CD4-positive, alpha-beta memory T cell (primary cell): ENCODE results near the gene SERTAD4. TPM values are rescaled to one million over a fixed set of nuclear protein-coding genes. Genes with fewer than 3 reads are reported as not detected.
"Not testable (repeated sequence)": the region's sequence is repeated elsewhere in the genome, so short reads cannot be mapped to it uniquely, and the experiment has no call there.

Source experiments
- CTCF ChIA-PET: fragments of 350-600 bp; sonication (Branson Sonifier 250); formaldehyde crosslinking; loops from one replicate; lab custom pipeline; 2021; ENCODE audit warnings: inconsistent platforms; ENCODE audit not compliant: partially characterized antibody; lab: Charles Lee
- POLR2A ChIA-PET: fragments of 350-600 bp; sonication (Branson Sonifier 250); formaldehyde crosslinking; loops from one replicate; lab custom pipeline; 2021; ENCODE audit not compliant: partially characterized antibody; lab: Charles Lee
- DNase-seq, 5 donors: peaks; one replicate each; pipeline versions ENCODE4 v3.0.0 to v3.0.0-alpha.2; 2020 to 2022; ENCODE audit warnings: mixed read lengths in 1 of 5
- H3K27ac ChIP-seq: one replicate; pipeline ENCODE4 v1.7.0; 2013; ENCODE audit warnings: low read depth, low read length
- H3K27me3 ChIP-seq: 2 replicates; pipeline ENCODE4 v1.7.0; 2013; ENCODE audit warnings: mild to moderate bottlenecking, low read length, moderate library complexity; ENCODE audit not compliant: insufficient read depth
- H3K36me3 ChIP-seq: 2 replicates; pipeline ENCODE4 v1.7.0; 2013; ENCODE audit warnings: mild to moderate bottlenecking, low read length, moderate library complexity; ENCODE audit not compliant: insufficient read depth
- H3K4me1 ChIP-seq: 2 replicates; pipeline ENCODE4 v1.7.0; 2013; ENCODE audit warnings: mild to moderate bottlenecking, low read length, moderate library complexity; ENCODE audit not compliant: insufficient read depth
- H3K4me3 ChIP-seq, 2 donors: one replicate each; pipeline ENCODE4 v1.7.0; 2013; ENCODE audit warnings: low read length in 2 of 2, mild to moderate bottlenecking in 1 of 2
- H3K9me3 ChIP-seq, 2 donors: one replicate each; pipeline ENCODE4 v1.7.0; 2013; ENCODE audit warnings: low read length in 2 of 2, control low read depth in 1 of 2; ENCODE audit not compliant: control insufficient read depth in 1 of 2
- H3K27ac Mint-ChIP-seq, 7 donors: one replicate each; pipeline ENCODE4 v1.8.0; 2020 to 2021; ENCODE audit warnings: mixed read lengths in 7 of 7, mild to moderate bottlenecking in 6 of 7, inconsistent platforms in 3 of 7, moderate library complexity in 3 of 7
- H3K27me3 Mint-ChIP-seq, 2 donors: one replicate each; pipeline ENCODE4 v1.8.0; 2020 to 2021; ENCODE audit warnings: mixed read lengths in 2 of 2
- H3K36me3 Mint-ChIP-seq, 2 donors: one replicate each; pipeline ENCODE4 v1.8.0; 2020 to 2021; ENCODE audit warnings: mixed read lengths in 2 of 2, inconsistent platforms in 1 of 2, mild to moderate bottlenecking in 1 of 2
- H3K4me1 Mint-ChIP-seq, 4 donors: one replicate each; pipeline ENCODE4 v1.8.0; 2020 to 2021; ENCODE audit warnings: mixed read lengths in 4 of 4, mild to moderate bottlenecking in 1 of 4
- H3K4me3 Mint-ChIP-seq, 8 donors: one replicate each; pipeline ENCODE4 v1.8.0; 2020 to 2021; ENCODE audit warnings: mixed read lengths in 8 of 8, mild to moderate bottlenecking in 7 of 8, moderate library complexity in 6 of 8, inconsistent platforms in 3 of 8
- H3K9me3 Mint-ChIP-seq, 8 donors: one replicate each; pipeline ENCODE4 v1.8.0; 2020 to 2021; ENCODE audit warnings: mixed read lengths in 8 of 8, mild to moderate bottlenecking in 5 of 8, inconsistent platforms in 3 of 8, moderate library complexity in 1 of 8
- intact Hi-C: fragments of 100-400 bp; cut with micrococcal nuclease; formaldehyde crosslinking; loops from one replicate; pipeline ENCODE4 v1.15.1; 2023
- polyA plus RNA-seq, 2 donors: library from polyadenylated mRNA; unstranded; fragments of 300-500 nt; fragmentation: Illumina TruSeq; gene quantifications; one replicate each; pipeline ENCODE4 v1.2.3, GENCODE V29; 2021
- total RNA-seq, 2 experiments: library from RNA; stranded (reverse); gene quantifications; one replicate each; pipeline ENCODE4 v1.2.3, GENCODE V29; 2021

Gene SERTAD4
- total and polyA plus RNA-seq, 4 experiments from 2014 or later, result not detected

DNA sequence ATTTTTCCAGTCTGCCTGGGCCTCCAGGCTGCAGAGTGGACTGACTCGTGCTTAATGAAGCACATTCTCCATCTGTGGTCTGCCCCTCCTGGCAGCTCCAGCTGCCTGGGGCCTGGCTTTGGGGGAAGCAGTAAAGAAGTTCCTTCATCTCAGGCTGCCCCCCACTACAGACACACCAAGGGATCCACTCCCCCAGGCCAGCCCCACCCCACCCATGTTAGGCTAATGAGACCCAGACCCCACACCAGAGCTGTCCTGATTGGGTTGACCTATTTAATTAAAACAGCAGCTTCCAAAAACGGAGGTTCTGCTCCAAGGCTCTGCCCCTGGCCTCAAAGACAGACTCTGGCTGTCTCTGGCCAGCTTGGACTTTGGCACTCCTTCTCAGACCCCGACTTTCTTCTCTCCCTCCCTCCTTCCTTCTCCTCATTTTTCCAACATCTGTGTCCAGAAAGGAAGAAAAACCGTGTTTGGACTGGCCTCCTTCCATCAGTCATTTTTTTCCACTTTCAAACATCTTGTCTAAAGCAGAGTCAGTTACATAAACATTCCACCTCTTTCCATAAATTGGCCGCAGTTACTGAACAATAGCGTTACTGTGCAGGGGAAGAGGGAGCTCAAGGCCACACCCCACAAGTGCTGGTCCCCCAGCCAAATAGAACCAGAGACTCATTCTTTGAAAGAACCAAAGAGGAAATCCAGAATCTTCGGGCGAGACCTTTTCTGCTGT is 29.7 kb downstream of the SERTAD4 start:
- Mint-ChIP-seq H3K4me3 (no peak overlapping the region), H3K9me3 (peaks cover 0 to 2% (median 0%) of the 10 kb centered on the region in 8 donors), H3K36me3 (no peaks in the 10 kb centered on the region), H3K27me3 (peaks cover 11 to 14% of the 10 kb centered on the region in 2 donors), H3K27ac (no peak overlapping the region), H3K4me1 (no peaks in the 10 kb centered on the region)
- no peak for DNase-seq
- ChIA-PET CTCF (no interaction called here), POLR2A (no interaction called here)
- Histone ChIP-seq H3K36me3 (no peaks in the 10 kb centered on the region), H3K9me3 (no peaks in the 10 kb centered on the region), H3K27me3 (peaks cover 4% of the 10 kb centered on the region), H3K4me3 (no peak overlapping the region), H3K27ac (no peak overlapping the region), H3K4me1 (no peaks in the 10 kb centered on the region)
- intact Hi-C loops, result no loop called here

DNA sequence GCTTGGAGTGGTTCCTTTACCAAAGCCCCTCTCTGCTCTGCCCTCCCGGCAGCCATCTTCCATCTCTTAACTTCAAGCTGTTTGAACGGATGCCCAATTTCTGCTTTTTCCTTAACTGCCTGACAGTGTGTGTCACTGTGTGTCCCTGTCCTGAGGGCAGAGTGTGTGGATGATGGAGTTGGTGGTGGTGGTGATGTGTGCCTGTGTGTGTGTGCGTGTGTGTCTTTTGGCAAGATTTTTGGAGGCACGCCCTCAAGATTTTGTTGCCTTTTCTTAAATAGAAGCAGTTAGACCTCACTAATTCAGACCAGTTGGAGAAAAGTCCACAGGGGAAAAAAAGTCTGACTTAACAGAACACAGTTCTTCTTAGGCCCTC is 30.3 kb downstream of the SERTAD4 start:
- peaks cover 0 to 2% (median 0%) of the 10 kb centered on the region in 8 donors for H3K9me3 Mint-ChIP-seq
- intact Hi-C loops, result no loop called here

DNA sequence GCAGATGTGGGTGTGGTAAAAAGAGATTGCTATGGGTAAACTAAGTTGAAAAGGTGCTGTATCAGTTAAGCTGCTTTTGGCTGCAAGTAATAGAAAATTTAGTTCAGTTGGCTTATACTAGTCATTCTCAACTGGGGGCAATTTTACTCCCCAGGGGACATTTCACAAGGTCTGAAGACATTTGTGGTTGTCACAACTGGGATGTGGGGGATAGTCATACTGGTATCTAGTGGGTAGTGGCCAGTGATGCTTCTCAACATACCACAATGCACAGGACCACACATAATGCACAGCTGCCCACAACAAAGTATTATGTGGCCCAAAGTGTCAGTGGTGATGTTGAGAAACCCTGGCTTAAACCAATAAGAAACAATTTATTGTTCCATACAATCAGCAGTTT is 31.4 kb downstream of the SERTAD4 start:
- Histone ChIP-seq H3K27me3 (no peaks in the 10 kb centered on the region), H3K36me3 (no peaks in the 10 kb centered on the region), H3K4me3 (no peak overlapping the region), H3K27ac (no peak overlapping the region), H3K4me1 (no peaks in the 10 kb centered on the region), H3K9me3 (no peaks in the 10 kb centered on the region)
- H3K27me3 Mint-ChIP-seq, result peaks cover 8 to 9% of the 10 kb centered on the region in 2 donors
- intact Hi-C loops, result no loop called here
- H3K4me3 Mint-ChIP-seq, result no peak overlapping the region
- H3K36me3 Mint-ChIP-seq, result no peaks in the 10 kb centered on the region
- ChIA-PET CTCF (no interaction called here), POLR2A (interaction anchor here (0.6 kb wide), 1 partner anchor 69 kb away, joined by 3 read pairs; no protein-coding TSS in a partner anchor)
- H3K4me1 Mint-ChIP-seq, result no peaks in the 10 kb centered on the region
- no peak overlapping the region for H3K27ac Mint-ChIP-seq
- peaks cover 0 to 2% (median 0%) of the 10 kb centered on the region in 8 donors for H3K9me3 Mint-ChIP-seq
- no peak for DNase-seq

More for the DNA sequence above, 30.3 kb downstream of the SERTAD4 start:
- Histone ChIP-seq H3K27ac (no peak overlapping the region), H3K4me1 (no peaks in the 10 kb centered on the region), H3K27me3 (no peaks in the 10 kb centered on the region), H3K9me3 (no peaks in the 10 kb centered on the region), H3K36me3 (no peaks in the 10 kb centered on the region), H3K4me3 (no peak overlapping the region)
- H3K4me1 Mint-ChIP-seq, result no peaks in the 10 kb centered on the region
- no peak overlapping the region for H3K27ac Mint-ChIP-seq
- no peaks in the 10 kb centered on the region for H3K36me3 Mint-ChIP-seq
- POLR2A ChIA-PET, result no interaction called here
- peaks cover 9 to 11% of the 10 kb centered on the region in 2 donors for H3K27me3 Mint-ChIP-seq
- H3K4me3 Mint-ChIP-seq, result no peak overlapping the region
- CTCF ChIA-PET, result no interaction called here
- no peak for DNase-seq

DNA sequence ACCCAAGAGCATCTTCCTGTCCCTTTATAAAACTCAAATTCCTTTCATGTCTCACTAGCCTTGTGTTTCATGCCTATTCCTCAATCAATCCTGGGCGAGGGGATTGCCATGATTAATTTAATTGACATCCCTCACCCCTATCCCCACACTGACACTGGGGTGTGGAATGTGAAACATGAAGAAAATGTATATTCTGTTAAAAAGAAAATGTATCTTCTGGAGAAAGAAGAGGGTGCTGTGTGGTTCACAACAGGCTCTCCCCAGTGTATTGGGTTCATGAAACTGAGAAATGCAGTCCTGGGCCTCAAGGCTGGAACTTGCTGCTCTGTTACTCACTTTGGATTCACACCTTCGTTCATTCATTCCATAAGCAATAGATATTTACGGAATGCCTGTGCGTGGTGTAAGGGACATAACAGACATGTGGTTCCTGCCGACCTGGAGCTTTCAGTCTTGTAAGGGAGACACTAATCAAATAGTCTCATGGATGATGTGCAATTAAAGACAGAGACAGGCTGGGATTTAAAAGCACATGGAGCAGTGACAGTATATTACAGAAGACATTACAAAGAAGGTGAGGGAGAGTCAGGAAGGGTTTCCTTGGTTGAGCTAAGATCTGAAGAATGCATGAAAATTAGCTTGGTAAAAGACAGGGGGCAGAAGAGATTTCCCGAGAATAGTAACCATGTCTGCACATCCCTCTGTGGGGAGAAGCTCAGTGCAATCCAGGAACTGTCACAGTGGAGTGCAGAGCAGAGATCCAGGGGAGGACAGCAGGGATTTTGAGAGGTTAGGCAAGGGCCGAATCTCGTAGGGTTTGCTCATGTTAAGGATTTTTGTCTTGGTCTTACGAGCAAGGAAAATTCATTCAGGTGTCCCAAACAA is 32.1 kb downstream of the SERTAD4 start:
- no peak overlapping the region for H3K27ac Mint-ChIP-seq
- no peak overlapping the region for H3K4me3 Mint-ChIP-seq
- H3K4me3 ChIP-seq, result no peak overlapping the region
- no peaks in the 10 kb centered on the region for H3K9me3 ChIP-seq
- CTCF ChIA-PET, result no interaction called here
- no peaks in the 10 kb centered on the region for H3K4me1 Mint-ChIP-seq
- no peak overlapping the region for H3K27ac ChIP-seq
- H3K36me3 Mint-ChIP-seq, result no peaks in the 10 kb centered on the region
- H3K27me3 ChIP-seq, result no peaks in the 10 kb centered on the region
- peaks cover 0 to 2% (median 0%) of the 10 kb centered on the region in 8 donors for H3K9me3 Mint-ChIP-seq
- POLR2A ChIA-PET, result no interaction called here
- no peaks in the 10 kb centered on the region for H3K36me3 ChIP-seq
- H3K27me3 Mint-ChIP-seq, result peaks cover 5 to 7% of the 10 kb centered on the region in 2 donors
- DNase-seq, result no peak
- intact Hi-C loops, result no loop called here
- H3K4me1 ChIP-seq, result no peaks in the 10 kb centered on the region

DNA sequence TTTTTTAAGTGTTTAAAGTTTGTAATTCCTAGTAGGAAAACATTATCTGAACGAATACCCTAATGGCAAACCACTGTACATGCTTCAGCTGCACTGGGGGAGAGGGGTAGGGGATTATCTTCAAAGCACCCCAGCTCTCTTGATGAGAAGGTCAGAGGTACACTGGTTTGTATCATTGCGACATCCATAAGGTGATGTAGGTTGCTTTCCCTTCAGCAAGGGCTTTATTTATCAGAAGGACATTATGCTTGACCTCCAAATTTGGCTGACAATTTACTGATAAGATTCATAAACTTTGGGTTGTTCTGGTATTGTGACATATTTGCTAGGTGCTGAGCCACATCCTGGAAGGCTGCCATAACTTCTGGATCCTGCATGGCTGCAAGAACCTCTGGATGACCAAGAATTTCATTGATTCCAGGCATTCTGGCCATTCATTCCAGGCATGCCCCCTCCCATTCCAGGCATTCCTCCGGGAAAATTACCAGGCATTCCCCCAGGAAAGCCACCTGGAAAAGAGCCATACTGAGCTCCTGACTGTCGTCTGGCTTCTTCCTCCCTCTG is 32.9 kb downstream of the SERTAD4 start:
- H3K36me3 ChIP-seq, H3K4me1 ChIP-seq, H3K27me3 Mint-ChIP-seq, H3K27ac ChIP-seq, DNase-seq, H3K9me3 ChIP-seq, CTCF ChIA-PET, H3K36me3 Mint-ChIP-seq, H3K4me1 Mint-ChIP-seq, H3K27ac Mint-ChIP-seq, H3K4me3 Mint-ChIP-seq, H3K27me3 ChIP-seq, POLR2A ChIA-PET, intact Hi-C loops, H3K9me3 Mint-ChIP-seq, H3K4me3 ChIP-seq: not testable (repeated sequence)

DNA sequence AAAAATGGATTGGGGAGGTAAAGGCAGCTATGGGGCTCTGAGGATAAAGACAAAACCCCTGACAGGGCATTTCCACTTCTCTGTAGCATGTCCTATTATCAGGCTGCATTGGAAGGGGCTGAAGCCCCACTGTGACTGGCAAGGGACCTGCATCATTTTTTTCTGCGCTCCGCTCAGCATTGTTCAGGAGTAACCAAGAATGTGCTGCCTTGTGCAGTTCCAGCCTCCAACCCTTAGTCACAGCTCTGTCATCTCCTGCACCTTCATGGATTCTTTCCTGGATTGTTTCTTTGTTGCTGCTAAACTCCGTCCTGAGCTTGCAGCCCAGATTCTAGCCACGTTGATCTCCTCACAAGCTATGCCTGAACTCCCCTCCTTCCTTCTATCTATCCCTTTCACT is 37.4 kb downstream of the SERTAD4 start:
- H3K9me3 Mint-ChIP-seq, result peaks cover 0 to 3% (median 0%) of the 10 kb centered on the region in 8 donors
- ChIA-PET POLR2A (no interaction called here), CTCF (no interaction called here)
- no peaks in the 10 kb centered on the region for H3K4me1 Mint-ChIP-seq
- H3K27ac ChIP-seq, result no peak overlapping the region
- H3K36me3 ChIP-seq, result no peaks in the 10 kb centered on the region
- H3K4me3 ChIP-seq, result no peak overlapping the region
- peaks cover 17 to 18% of the 10 kb centered on the region in 2 donors for H3K27me3 Mint-ChIP-seq
- H3K9me3 ChIP-seq, result no peaks in the 10 kb centered on the region
- H3K4me3 Mint-ChIP-seq, result no peak overlapping the region
- H3K4me1 ChIP-seq, result no peaks in the 10 kb centered on the region
- no peaks in the 10 kb centered on the region for H3K27me3 ChIP-seq
- no peaks in the 10 kb centered on the region for H3K36me3 Mint-ChIP-seq
- intact Hi-C loops, result no loop called here
- H3K27ac Mint-ChIP-seq, result no peak overlapping the region
- no peak for DNase-seq

DNA sequence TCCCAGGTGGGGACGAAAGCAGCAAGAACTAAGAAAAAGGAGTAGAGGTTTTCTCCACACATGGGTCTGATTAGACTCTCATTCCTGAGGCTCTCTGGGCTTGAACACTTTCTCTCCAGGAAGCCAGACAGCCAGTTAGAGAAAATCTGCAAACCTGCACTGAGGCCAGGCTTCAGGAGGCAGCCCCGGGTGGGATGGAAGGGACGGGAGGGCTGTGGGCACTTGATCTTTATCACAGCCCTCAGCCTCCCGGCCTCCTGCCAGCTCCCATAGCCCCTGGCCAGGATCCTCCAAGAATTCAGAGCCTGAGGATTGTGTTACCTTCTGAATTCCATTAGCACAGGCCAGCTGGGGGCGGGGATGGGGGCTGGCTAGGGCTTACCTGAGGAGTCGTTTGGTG is 40.1 kb downstream of the SERTAD4 start:
- ChIA-PET POLR2A (no interaction called here), CTCF (no interaction called here)
- no peak overlapping the region for H3K4me3 ChIP-seq
- Mint-ChIP-seq H3K4me3 (no peak overlapping the region), H3K4me1 (no peaks in the 10 kb centered on the region), H3K27me3 (peaks cover 19 to 20% of the 10 kb centered on the region in 2 donors), H3K27ac (no peak overlapping the region), H3K9me3 (peaks cover 0 to 6% (median 0%) of the 10 kb centered on the region in 8 donors), H3K36me3 (no peaks in the 10 kb centered on the region)
- H3K4me1 ChIP-seq, result no peaks in the 10 kb centered on the region
- intact Hi-C loops, result no loop called here
- H3K27me3 ChIP-seq, result no peaks in the 10 kb centered on the region
- DNase-seq, result no peak
- no peak overlapping the region for H3K27ac ChIP-seq
- H3K36me3 ChIP-seq, result no peaks in the 10 kb centered on the region
- no peaks in the 10 kb centered on the region for H3K9me3 ChIP-seq
